SK-N-SH treated with all-trans-retinoic acid at 6 μM for 48 hours (cell line): Measurements from ENCODE around the gene ARMCX4.

Source experiments
- ATAC-seq: fragments of 200-7000 bp; cut with Tn5 transposase; 3 replicates; pipeline ENCODE4 v1.9.1; 2020; ENCODE audit warnings: mild to moderate bottlenecking, moderate library complexity
- BACH2 ChIP-seq: fragments of 250-450 bp; sonication (Bioruptor Pico); IDR thresholded peaks from 2 replicates; pipeline ENCODE4 v1.9.0; 2021; ENCODE audit warnings: mild to moderate bottlenecking, borderline replicate concordance
- CREB5 ChIP-seq: fragments of 250-450 bp; sonication (Bioruptor Pico); IDR thresholded peaks from 2 replicates; pipeline ENCODE4 v1.5.1; 2020; ENCODE audit warnings: low read depth, mild to moderate bottlenecking, moderate library complexity
- CSRNP3 ChIP-seq: fragments of 250-450 bp; sonication (Bioruptor Pico); IDR thresholded peaks from 2 replicates; pipeline ENCODE4 v1.5.1; 2021; ENCODE audit warnings: mild to moderate bottlenecking, moderate library complexity
- ESRRG ChIP-seq: fragments of 250-450 bp; sonication (Bioruptor Pico); IDR thresholded peaks from 2 replicates; pipeline ENCODE4 v1.6.1; 2021; ENCODE audit warnings: mild to moderate bottlenecking
- GLIS3 ChIP-seq: fragments of 250-450 bp; sonication (Bioruptor Pico); IDR thresholded peaks from 2 replicates; pipeline ENCODE4 v1.5.0; 2020; ENCODE audit warnings: mild to moderate bottlenecking, moderate library complexity
- ISL1 ChIP-seq: fragments of 250-450 bp; sonication (Bioruptor Pico); IDR thresholded peaks from 2 replicates; pipeline ENCODE4 v2.1.2; 2022; ENCODE audit warnings: mild to moderate bottlenecking, moderate library complexity
- OSR1 ChIP-seq: fragments of 250-450 bp; sonication (Bioruptor Pico); IDR thresholded peaks from 2 replicates; pipeline ENCODE4 v1.8.0; 2022; ENCODE audit warnings: moderate library complexity, mild to moderate bottlenecking, inconsistent platforms
- PATZ1 ChIP-seq: fragments of 250-450 bp; sonication (Bioruptor Pico); IDR thresholded peaks from 2 replicates; pipeline ENCODE4 v1.8.0; 2020; ENCODE audit warnings: mild to moderate bottlenecking, moderate library complexity, borderline replicate concordance
- POU6F1 ChIP-seq: fragments of 250-450 bp; sonication (Bioruptor Pico); IDR thresholded peaks from 2 replicates; pipeline ENCODE4 v1.8.0; 2021; ENCODE audit warnings: low read depth, mild to moderate bottlenecking, moderate library complexity, borderline replicate concordance
- PPARA ChIP-seq: fragments of 250-450 bp; sonication (Bioruptor Pico); IDR thresholded peaks from 2 replicates; pipeline ENCODE4 v1.5.0; 2020; ENCODE audit warnings: mild to moderate bottlenecking, borderline replicate concordance
- SNAI2 ChIP-seq: fragments of 250-450 bp; sonication (Bioruptor Pico); IDR thresholded peaks from 2 replicates; pipeline ENCODE4 v1.5.0; 2020; ENCODE audit warnings: mild to moderate bottlenecking, moderate library complexity
- TCF4 ChIP-seq: fragments of 250-450 bp; sonication (Bioruptor Pico); IDR thresholded peaks from 2 replicates; pipeline ENCODE4 v1.8.0; 2021; ENCODE audit warnings: mild to moderate bottlenecking, moderate library complexity, borderline replicate concordance
- TOX ChIP-seq: fragments of 250-450 bp; sonication (Bioruptor Pico); IDR thresholded peaks from 2 replicates; pipeline ENCODE4 v1.8.0; 2021; ENCODE audit warnings: mild to moderate bottlenecking, moderate library complexity, borderline replicate concordance
- TSHZ2 ChIP-seq: fragments of 250-450 bp; sonication (Bioruptor Pico); IDR thresholded peaks from 2 replicates; pipeline ENCODE4 v1.5.0; 2020; ENCODE audit warnings: mild to moderate bottlenecking, moderate library complexity
- ZC3H10 ChIP-seq: fragments of 250-450 bp; sonication (Bioruptor Pico); IDR thresholded peaks from 2 replicates; pipeline ENCODE4 v1.5.1; 2021; ENCODE audit warnings: mild to moderate bottlenecking, moderate library complexity
- ZFP3 ChIP-seq: fragments of 250-450 bp; sonication (Bioruptor Pico); IDR thresholded peaks from 2 replicates; pipeline ENCODE4 v1.5.0; 2020; ENCODE audit warnings: mild to moderate bottlenecking, moderate library complexity
- ZFP30 ChIP-seq: fragments of 450-650 bp; formaldehyde crosslinking; IDR thresholded peaks from 2 replicates; pipeline ENCODE4 v1.5.0; 2022; ENCODE audit warnings: mild to moderate bottlenecking, moderate library complexity
- ZNF70 ChIP-seq: fragments of 450-650 bp; formaldehyde crosslinking; IDR thresholded peaks from 2 replicates; pipeline ENCODE4 v1.5.0; 2020; ENCODE audit warnings: mild to moderate bottlenecking, moderate library complexity
- ZNF8 ChIP-seq: fragments of 450-650 bp; formaldehyde crosslinking; IDR thresholded peaks from 2 replicates; pipeline ENCODE4 v1.5.0; 2020; ENCODE audit warnings: mild to moderate bottlenecking, moderate library complexity

ARMCX4 gene

GRCh38 chrX:101450085-101450484, 35.2 kb upstream of the ARMCX4 start (continued):
- TF ChIP-seq CREB5 (CRISPR knock-in tag) (no peak), TCF4 (CRISPR knock-in tag) (no peak), TOX (no peak), CSRNP3 (CRISPR knock-in tag) (no peak), POU6F1 (no peak), ISL1 (no peak)

GRCh38 chrX:101450961-101451360, 34.3 kb upstream of the ARMCX4 start:
- TF ChIP-seq TSHZ2 (CRISPR knock-in tag) (no peak), PATZ1 (CRISPR knock-in tag) (no peak), ZC3H10 (no peak), CSRNP3 (CRISPR knock-in tag) (no peak), SNAI2 (CRISPR knock-in tag) (no peak), TCF4 (CRISPR knock-in tag) (no peak), ZNF70 (CRISPR knock-in tag) (no peak), ZFP30 (CRISPR knock-in tag) (no peak), ESRRG (no peak), PPARA (CRISPR knock-in tag) (no peak), ZFP3 (CRISPR knock-in tag) (no peak), BACH2 (CRISPR knock-in tag) (no peak), OSR1 (CRISPR knock-in tag) (no peak), GLIS3 (CRISPR knock-in tag) (no peak)
- TF ChIP-seq, all 23 proteins: peak for 0
- peak; percentile 65 for ATAC-seq

GRCh38 chrX:101452056-101452455, 33.2 kb upstream of the ARMCX4 start:
- ATAC-seq, result no peak
- TF ChIP-seq PATZ1 (CRISPR knock-in tag) (no peak), TOX (no peak), ZC3H10 (no peak), ZNF8 (no peak), TSHZ2 (CRISPR knock-in tag) (no peak)
- TF ChIP-seq, all 23 proteins: peak for 0
